HEK293 (cell line): ENCODE data around the gene WAS.

Experiments
- CTCF ChIA-PET: fragments of 350-600 bp; formaldehyde crosslinking; extraction: SDS; loops from one replicate; lab custom pipeline; 2021; ENCODE audit warnings: antibody characterized with exemption; lab: Yijun Ruan, JAX
- POLR2A ChIA-PET: fragments of 300-600 bp; formaldehyde crosslinking; extraction: SDS; loops from one replicate; lab custom pipeline; 2020; ENCODE audit warnings: antibody characterized with exemption, inconsistent platforms; lab: Yijun Ruan, JAX
- H3K27ac ChIP-seq: fragments of 200-500 bp; sonication (Bioruptor generic); 2 replicates; pipeline ENCODE4 v1.5.1; 2014; ENCODE audit warnings: low read depth, low read length, control low read depth, inconsistent platforms; ENCODE audit errors: extremely low read depth
- H3K36me3 ChIP-seq, 2 experiments: fragments of 200-500 bp in 1 of 2; sonication (Bioruptor generic) in 1 of 2; 1 replicate in 1 of 2; 2 replicates in 1 of 2; pipeline ENCODE4 v1.5.1; 2014 to 2017; ENCODE audit warnings: inconsistent platforms in 2 of 2, low read length in 2 of 2; ENCODE audit not compliant: control insufficient read depth in 2 of 2, insufficient read depth in 1 of 2
- H3K4me1 ChIP-seq: fragments of 200-500 bp; sonication (Bioruptor generic); 2 replicates; pipeline ENCODE4 v1.5.1; 2014; ENCODE audit warnings: mild to moderate bottlenecking, low read length, inconsistent platforms; ENCODE audit not compliant: control insufficient read depth, insufficient read depth
- H3K4me3 ChIP-seq: 2 replicates; pipeline ENCODE4 v1.5.1; 2011; ENCODE audit warnings: low read depth, mild to moderate bottlenecking, control low read depth, low read length, moderate library complexity
- H3K9me3 ChIP-seq: fragments of 200-500 bp; sonication (Bioruptor generic); 2 replicates; pipeline ENCODE4 v1.5.1; 2014; ENCODE audit warnings: low read depth, low read length, inconsistent platforms; ENCODE audit not compliant: control insufficient read depth, insufficient read depth
- BCL6B ChIP-seq: fragments of 450-650 bp; formaldehyde crosslinking; IDR thresholded peaks from 2 replicates; pipeline ENCODE4 v1.5.1; 2017; ENCODE audit warnings: missing biosample characterization, missing genetic modification characterization
- GLIS1 ChIP-seq: fragments of 450-650 bp; formaldehyde crosslinking; IDR thresholded peaks from 2 replicates; pipeline ENCODE4 v1.5.1; 2016; ENCODE audit warnings: missing biosample characterization, missing genetic modification characterization
- KLF17 ChIP-seq: fragments of 450-650 bp; formaldehyde crosslinking; IDR thresholded peaks from 2 replicates; pipeline ENCODE4 v1.5.1; 2016; ENCODE audit warnings: missing biosample characterization, missing genetic modification characterization
- KLF8 ChIP-seq: fragments of 450-650 bp; formaldehyde crosslinking; IDR thresholded peaks from 2 replicates; pipeline ENCODE4 v1.5.1; 2016; ENCODE audit warnings: missing biosample characterization, missing genetic modification characterization
- TSHZ1 ChIP-seq: fragments of 450-650 bp; formaldehyde crosslinking; IDR thresholded peaks from 2 replicates; pipeline ENCODE4 v1.5.1; 2016; ENCODE audit warnings: missing biosample characterization, missing genetic modification characterization, borderline replicate concordance
- ZBTB11 ChIP-seq: fragments of 450-650 bp; formaldehyde crosslinking; conservative IDR thresholded peaks from 2 replicates; pipeline ENCODE4 v1.5.1; 2016; ENCODE audit warnings: low read depth, missing biosample characterization, missing genetic modification characterization
- ZBTB21 ChIP-seq: fragments of 450-650 bp; formaldehyde crosslinking; IDR thresholded peaks from 2 replicates; pipeline ENCODE4 v1.5.1; 2017; ENCODE audit warnings: missing biosample characterization, missing genetic modification characterization
- ZBTB8A ChIP-seq: fragments of 450-650 bp; formaldehyde crosslinking; IDR thresholded peaks from 2 replicates; pipeline ENCODE4 v1.5.1; 2016; ENCODE audit warnings: missing biosample characterization, missing genetic modification characterization
- ZNF148 ChIP-seq: fragments of 450-650 bp; formaldehyde crosslinking; IDR thresholded peaks from 2 replicates; pipeline ENCODE4 v1.5.0; 2017; ENCODE audit warnings: missing biosample characterization, missing genetic modification characterization, borderline replicate concordance
- ZNF23 ChIP-seq: fragments of 450-650 bp; formaldehyde crosslinking; IDR thresholded peaks from 2 replicates; pipeline ENCODE4 v1.5.1; 2016; ENCODE audit warnings: missing biosample characterization, missing genetic modification characterization, borderline replicate concordance
- ZNF335 ChIP-seq: fragments of 450-650 bp; formaldehyde crosslinking; conservative IDR thresholded peaks from 2 replicates; pipeline ENCODE4 v1.5.1; 2016; ENCODE audit warnings: missing biosample characterization, missing genetic modification characterization
- ZNF341 ChIP-seq: fragments of 450-650 bp; formaldehyde crosslinking; IDR thresholded peaks from 2 replicates; pipeline ENCODE4; 2016; ENCODE audit warnings: low read depth, missing biosample characterization, missing genetic modification characterization
- ZNF416 ChIP-seq: fragments of 450-650 bp; formaldehyde crosslinking; IDR thresholded peaks from 2 replicates; pipeline ENCODE4 v1.5.1; 2016; ENCODE audit warnings: missing biosample characterization, missing genetic modification characterization
- ZNF513 ChIP-seq: fragments of 450-650 bp; IDR thresholded peaks from 2 replicates; pipeline ENCODE4 v1.5.1; 2018; ENCODE audit warnings: missing biosample characterization, missing genetic modification characterization
- ZNF596 ChIP-seq: fragments of 450-650 bp; IDR thresholded peaks from 2 replicates; pipeline ENCODE4 v1.5.0; 2018; ENCODE audit warnings: missing biosample characterization, mild to moderate bottlenecking, missing genetic modification characterization, moderate library complexity
- ZNF629 ChIP-seq: fragments of 450-650 bp; formaldehyde crosslinking; IDR thresholded peaks from 2 replicates; pipeline ENCODE4 v1.5.1; 2017; ENCODE audit warnings: missing biosample characterization, missing genetic modification characterization
- ZNF701 ChIP-seq: fragments of 450-650 bp; formaldehyde crosslinking; IDR thresholded peaks from 2 replicates; pipeline ENCODE4 v1.5.1; 2016; ENCODE audit warnings: missing biosample characterization, missing genetic modification characterization
- ZNF747 ChIP-seq: fragments of 450-650 bp; formaldehyde crosslinking; IDR thresholded peaks from 2 replicates; pipeline ENCODE4 v1.5.1; 2016; ENCODE audit warnings: missing biosample characterization, missing genetic modification characterization

The WAS gene

GRCh38 chrX:48683411-48683982, at the start of gene WAS:
WAS (plus strand) TSS chrX:48683799; CDS start chrX:48683854, 55 bp downstream.
- ChIA-PET CTCF (interaction anchor here (0.7 kb wide), 1 partner anchor 32 kb away, joined by 3 read pairs; no protein-coding TSS in a partner anchor), POLR2A (interaction anchor here (0.8 kb wide), 1 partner anchor 13 kb away, joined by 3 read pairs; the partner anchor contains the start of gene SUV39H1)
- Histone ChIP-seq H3K9me3 (no peaks in the 10 kb centered on the region), H3K36me3 (no peaks in the 10 kb centered on the region), H3K4me3 (no peak within 1 kb of the TSS), H3K27ac (no peak within 1 kb of the TSS), H3K4me1 (no peaks in the 10 kb centered on the region)
- TF ChIP-seq BCL6B (tag by site-specific recombination), result no peak
- TF ChIP-seq ZNF513 (tag by site-specific recombination), result no peak
- no peak for TF ChIP-seq ZNF23
- TF ChIP-seq ZBTB11, result no peak
- TF ChIP-seq ZNF148 (tag by site-specific recombination), result no peak

GRCh38 chrX:48636301-48636700, 47.3 kb upstream of the WAS start:
- POLR2A ChIA-PET, result no interaction called here
- no peaks in the 10 kb centered on the region for H3K36me3 ChIP-seq
- H3K9me3 ChIP-seq, result no peaks in the 10 kb centered on the region
- no peak overlapping the region for H3K4me3 ChIP-seq
- CTCF ChIA-PET, result no interaction called here
- no peak overlapping the region for H3K27ac ChIP-seq
- TF ChIP-seq GLIS1 (tag by site-specific recombination), result no peak
- TF ChIP-seq ZNF596, result no peak
- TF ChIP-seq ZNF629 (tag by site-specific recombination), result no peak
- TF ChIP-seq ZNF335 (tag by site-specific recombination), result 0 out of 2 replicates have a peak, but pooled peaks have one; percentile 22
- no peak for TF ChIP-seq ZBTB21 (tag by site-specific recombination)
- no peaks in the 10 kb centered on the region for H3K4me1 ChIP-seq

GRCh38 chrX:48636776-48637175, 46.8 kb upstream of the WAS start:
- ChIA-PET POLR2A (no interaction called here), CTCF (interaction anchor here (0.6 kb wide), 1 partner anchor 10 kb away, joined by 3 read pairs; no protein-coding TSS in a partner anchor)
- Histone ChIP-seq H3K4me1 (no peaks in the 10 kb centered on the region), H3K36me3 (no peaks in the 10 kb centered on the region), H3K4me3 (no peak overlapping the region), H3K9me3 (no peaks in the 10 kb centered on the region), H3K27ac (no peak overlapping the region)
- no peak for TF ChIP-seq ZNF341 (tag by site-specific recombination)
- no peak for TF ChIP-seq ZNF416
- TF ChIP-seq KLF17 (tag by site-specific recombination), result no peak
- TF ChIP-seq ZNF701, result no peak
- TF ChIP-seq KLF8 (tag by site-specific recombination), result no peak
- TF ChIP-seq ZNF747 (tag by site-specific recombination), result no peak
- TF ChIP-seq TSHZ1 (tag by site-specific recombination), result no peak
- TF ChIP-seq ZBTB8A, result no peak
